ENCODE data around the gene SECISBP2.
A peak's percentile ranks its signal among the peaks of the same experiment; 100 is the strongest.

The SECISBP2 gene

DNA sequence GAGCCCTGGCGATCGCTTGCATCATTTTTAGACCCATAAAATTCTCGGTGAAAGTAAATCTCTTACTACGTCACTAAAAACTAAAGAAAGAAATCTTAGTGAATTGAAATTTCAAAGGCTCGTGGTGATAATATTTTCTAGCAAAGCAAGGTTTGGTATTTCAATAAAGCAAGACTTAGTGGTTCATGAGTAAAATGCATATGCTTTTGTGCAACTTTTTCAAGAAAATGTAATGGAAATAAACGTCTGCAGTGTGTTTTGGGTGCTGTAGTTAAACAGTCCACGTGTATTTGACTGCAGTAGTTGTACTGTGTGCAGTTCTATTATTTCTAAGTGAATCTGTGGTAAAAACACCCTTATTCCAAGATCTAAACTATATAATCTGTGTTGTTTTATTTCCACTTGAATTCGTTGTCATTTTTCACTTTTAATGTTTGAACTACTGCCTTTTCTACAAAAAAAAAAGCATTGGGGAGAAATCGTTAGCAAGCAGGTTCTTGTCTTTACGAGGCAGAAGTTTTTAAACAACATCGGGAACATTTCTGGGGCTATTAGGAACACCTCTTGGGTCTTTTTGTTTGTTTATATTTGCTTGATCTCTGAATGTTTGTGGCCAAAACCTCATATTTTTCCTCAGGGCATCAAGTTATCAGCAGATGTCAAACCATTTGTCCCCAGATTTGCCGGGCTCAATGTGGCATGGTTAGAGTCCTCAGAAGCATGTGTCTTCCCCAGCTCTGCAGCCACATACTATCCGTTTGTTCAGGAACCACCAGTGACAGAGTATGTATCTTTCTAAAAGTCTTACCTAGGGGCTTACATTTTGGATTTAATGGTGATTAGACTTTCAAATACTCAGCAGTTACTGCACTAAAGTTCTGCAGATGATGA, 960 bp downstream of the SECISBP2 start (continued):
- TF ChIP-seq, protein P1, sequence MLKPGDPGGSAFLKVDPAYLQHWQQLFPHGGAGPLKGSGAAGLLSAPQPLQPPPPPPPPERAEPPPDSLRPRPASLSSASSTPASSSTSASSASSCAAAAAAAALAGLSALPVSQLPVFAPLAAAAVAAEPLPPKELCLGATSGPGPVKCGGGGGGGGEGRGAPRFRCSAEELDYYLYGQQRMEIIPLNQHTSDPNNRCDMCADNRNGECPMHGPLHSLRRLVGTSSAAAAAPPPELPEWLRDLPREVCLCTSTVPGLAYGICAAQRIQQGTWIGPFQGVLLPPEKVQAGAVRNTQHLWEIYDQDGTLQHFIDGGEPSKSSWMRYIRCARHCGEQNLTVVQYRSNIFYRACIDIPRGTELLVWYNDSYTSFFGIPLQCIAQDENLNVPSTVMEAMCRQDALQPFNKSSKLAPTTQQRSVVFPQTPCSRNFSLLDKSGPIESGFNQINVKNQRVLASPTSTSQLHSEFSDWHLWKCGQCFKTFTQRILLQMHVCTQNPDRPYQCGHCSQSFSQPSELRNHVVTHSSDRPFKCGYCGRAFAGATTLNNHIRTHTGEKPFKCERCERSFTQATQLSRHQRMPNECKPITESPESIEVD (tag by site-specific recombination; IDR thresholded peaks at IDR 0.05), result peak; percentile 86
- TF ChIP-seq, protein P2, sequence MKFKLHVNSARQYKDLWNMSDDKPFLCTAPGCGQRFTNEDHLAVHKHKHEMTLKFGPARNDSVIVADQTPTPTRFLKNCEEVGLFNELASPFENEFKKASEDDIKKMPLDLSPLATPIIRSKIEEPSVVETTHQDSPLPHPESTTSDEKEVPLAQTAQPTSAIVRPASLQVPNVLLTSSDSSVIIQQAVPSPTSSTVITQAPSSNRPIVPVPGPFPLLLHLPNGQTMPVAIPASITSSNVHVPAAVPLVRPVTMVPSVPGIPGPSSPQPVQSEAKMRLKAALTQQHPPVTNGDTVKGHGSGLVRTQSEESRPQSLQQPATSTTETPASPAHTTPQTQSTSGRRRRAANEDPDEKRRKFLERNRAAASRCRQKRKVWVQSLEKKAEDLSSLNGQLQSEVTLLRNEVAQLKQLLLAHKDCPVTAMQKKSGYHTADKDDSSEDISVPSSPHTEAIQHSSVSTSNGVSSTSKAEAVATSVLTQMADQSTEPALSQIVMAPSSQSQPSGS (tag by site-specific recombination; IDR thresholded peaks at IDR 0.05; ENCODE audit: low read depth), result peak; percentile 90; the same call in 1 of the 2 replicates
- TF ChIP-seq, protein P3, sequence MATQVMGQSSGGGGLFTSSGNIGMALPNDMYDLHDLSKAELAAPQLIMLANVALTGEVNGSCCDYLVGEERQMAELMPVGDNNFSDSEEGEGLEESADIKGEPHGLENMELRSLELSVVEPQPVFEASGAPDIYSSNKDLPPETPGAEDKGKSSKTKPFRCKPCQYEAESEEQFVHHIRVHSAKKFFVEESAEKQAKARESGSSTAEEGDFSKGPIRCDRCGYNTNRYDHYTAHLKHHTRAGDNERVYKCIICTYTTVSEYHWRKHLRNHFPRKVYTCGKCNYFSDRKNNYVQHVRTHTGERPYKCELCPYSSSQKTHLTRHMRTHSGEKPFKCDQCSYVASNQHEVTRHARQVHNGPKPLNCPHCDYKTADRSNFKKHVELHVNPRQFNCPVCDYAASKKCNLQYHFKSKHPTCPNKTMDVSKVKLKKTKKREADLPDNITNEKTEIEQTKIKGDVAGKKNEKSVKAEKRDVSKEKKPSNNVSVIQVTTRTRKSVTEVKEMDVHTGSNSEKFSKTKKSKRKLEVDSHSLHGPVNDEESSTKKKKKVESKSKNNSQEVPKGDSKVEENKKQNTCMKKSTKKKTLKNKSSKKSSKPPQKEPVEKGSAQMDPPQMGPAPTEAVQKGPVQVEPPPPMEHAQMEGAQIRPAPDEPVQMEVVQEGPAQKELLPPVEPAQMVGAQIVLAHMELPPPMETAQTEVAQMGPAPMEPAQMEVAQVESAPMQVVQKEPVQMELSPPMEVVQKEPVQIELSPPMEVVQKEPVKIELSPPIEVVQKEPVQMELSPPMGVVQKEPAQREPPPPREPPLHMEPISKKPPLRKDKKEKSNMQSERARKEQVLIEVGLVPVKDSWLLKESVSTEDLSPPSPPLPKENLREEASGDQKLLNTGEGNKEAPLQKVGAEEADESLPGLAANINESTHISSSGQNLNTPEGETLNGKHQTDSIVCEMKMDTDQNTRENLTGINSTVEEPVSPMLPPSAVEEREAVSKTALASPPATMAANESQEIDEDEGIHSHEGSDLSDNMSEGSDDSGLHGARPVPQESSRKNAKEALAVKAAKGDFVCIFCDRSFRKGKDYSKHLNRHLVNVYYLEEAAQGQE (tag by site-specific recombination; IDR thresholded peaks at IDR 0.05), result no peak
- peak; percentile 97 for TF ChIP-seq ZNF629 (tag by site-specific recombination; IDR thresholded peaks at IDR 0.05)
- TF ChIP-seq, protein P4, sequence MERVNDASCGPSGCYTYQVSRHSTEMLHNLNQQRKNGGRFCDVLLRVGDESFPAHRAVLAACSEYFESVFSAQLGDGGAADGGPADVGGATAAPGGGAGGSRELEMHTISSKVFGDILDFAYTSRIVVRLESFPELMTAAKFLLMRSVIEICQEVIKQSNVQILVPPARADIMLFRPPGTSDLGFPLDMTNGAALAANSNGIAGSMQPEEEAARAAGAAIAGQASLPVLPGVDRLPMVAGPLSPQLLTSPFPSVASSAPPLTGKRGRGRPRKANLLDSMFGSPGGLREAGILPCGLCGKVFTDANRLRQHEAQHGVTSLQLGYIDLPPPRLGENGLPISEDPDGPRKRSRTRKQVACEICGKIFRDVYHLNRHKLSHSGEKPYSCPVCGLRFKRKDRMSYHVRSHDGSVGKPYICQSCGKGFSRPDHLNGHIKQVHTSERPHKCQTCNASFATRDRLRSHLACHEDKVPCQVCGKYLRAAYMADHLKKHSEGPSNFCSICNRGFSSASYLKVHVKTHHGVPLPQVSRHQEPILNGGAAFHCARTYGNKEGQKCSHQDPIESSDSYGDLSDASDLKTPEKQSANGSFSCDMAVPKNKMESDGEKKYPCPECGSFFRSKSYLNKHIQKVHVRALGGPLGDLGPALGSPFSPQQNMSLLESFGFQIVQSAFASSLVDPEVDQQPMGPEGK (tag by site-specific recombination; IDR thresholded peaks at IDR 0.05), result no peak
- peak; percentile 34; the same call in 1 of the 2 replicates for TF ChIP-seq PRDM1 (tag by site-specific recombination; IDR thresholded peaks at IDR 0.05)
- 0 out of 2 replicates have a peak, but pooled peaks have one; percentile 5 for TF ChIP-seq ZNF76 (tag by site-specific recombination; IDR thresholded peaks at IDR 0.05; ENCODE audit: borderline replicate concordance, low read depth)
- no peak for TF ChIP-seq ZNF114 (tag by site-specific recombination; IDR thresholded peaks at IDR 0.05)
- TF ChIP-seq, protein P5, sequence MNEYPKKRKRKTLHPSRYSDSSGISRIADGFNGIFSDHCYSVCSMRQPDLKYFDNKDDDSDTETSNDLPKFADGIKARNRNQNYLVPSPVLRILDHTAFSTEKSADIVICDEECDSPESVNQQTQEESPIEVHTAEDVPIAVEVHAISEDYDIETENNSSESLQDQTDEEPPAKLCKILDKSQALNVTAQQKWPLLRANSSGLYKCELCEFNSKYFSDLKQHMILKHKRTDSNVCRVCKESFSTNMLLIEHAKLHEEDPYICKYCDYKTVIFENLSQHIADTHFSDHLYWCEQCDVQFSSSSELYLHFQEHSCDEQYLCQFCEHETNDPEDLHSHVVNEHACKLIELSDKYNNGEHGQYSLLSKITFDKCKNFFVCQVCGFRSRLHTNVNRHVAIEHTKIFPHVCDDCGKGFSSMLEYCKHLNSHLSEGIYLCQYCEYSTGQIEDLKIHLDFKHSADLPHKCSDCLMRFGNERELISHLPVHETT (tag by site-specific recombination; IDR thresholded peaks at IDR 0.05), result 0 out of 2 replicates have a peak, but pooled peaks have one; percentile 30
- TF ChIP-seq REPIN1 (tag by site-specific recombination; IDR thresholded peaks at IDR 0.05; ENCODE audit: low read depth), result no peak
- no peak for TF ChIP-seq RBAK (tag by site-specific recombination; IDR thresholded peaks at IDR 0.05)
- no peak for TF ChIP-seq GFI1B (tag by site-specific recombination; IDR thresholded peaks at IDR 0.05)
- TF ChIP-seq ZNF529 (tag by site-specific recombination; IDR thresholded peaks at IDR 0.05; ENCODE audit: insufficient replicate concordance), result no peak
- peak; percentile 61 for TF ChIP-seq ZEB2 (tag by site-specific recombination; IDR thresholded peaks at IDR 0.05)
- no peak for TF ChIP-seq ZBTB1 (tag by site-specific recombination; IDR thresholded peaks at IDR 0.05)
- TF ChIP-seq, protein P6, sequence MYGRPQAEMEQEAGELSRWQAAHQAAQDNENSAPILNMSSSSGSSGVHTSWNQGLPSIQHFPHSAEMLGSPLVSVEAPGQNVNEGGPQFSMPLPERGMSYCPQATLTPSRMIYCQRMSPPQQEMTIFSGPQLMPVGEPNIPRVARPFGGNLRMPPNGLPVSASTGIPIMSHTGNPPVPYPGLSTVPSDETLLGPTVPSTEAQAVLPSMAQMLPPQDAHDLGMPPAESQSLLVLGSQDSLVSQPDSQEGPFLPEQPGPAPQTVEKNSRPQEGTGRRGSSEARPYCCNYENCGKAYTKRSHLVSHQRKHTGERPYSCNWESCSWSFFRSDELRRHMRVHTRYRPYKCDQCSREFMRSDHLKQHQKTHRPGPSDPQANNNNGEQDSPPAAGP (tag by site-specific recombination; IDR thresholded peaks at IDR 0.05), result no peak
- no peak for TF ChIP-seq ZSCAN23 (tag by site-specific recombination; IDR thresholded peaks at IDR 0.05)
- TF ChIP-seq ZNF335 (tag by site-specific recombination; conservative IDR thresholded peaks at IDR 0.05), result 0 out of 2 replicates have a peak, but pooled peaks have one; percentile 2
